ENCODE results near the gene SSBP4. TPM values are rescaled to one million over a fixed set of nuclear protein-coding genes. Genes with fewer than 3 reads are reported as not detected.

SSBP4 gene
- total and polyA plus RNA-seq, 2 donors (not counting 1 experiment from before 2014, with no cell fraction given): 12.8 to 58.6 TPM

DNA sequence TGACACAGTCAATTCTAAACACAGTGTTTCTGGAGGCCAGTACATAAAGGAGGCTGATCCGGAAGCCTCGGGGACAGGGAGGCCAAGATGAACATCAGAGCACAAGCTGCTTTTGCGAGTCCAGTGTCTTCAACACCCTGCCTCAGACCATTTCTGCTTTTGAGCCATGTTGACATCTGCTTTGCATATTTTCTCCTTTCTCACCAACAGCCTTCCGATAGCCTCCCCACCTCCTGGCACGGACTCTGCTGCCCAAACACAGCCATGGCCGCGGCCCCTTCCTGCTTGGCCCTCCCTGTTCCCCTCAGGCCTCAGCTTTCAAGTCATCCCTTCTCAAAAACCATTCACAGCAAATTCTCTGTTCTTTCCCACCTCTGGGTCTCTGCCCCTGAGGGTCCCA, 25.4 kb upstream of the SSBP4 start:
- Histone ChIP-seq H3K4me1 (ENCODE audit: control insufficient read depth, extremely low read depth, insufficient read depth, low read length) (peaks cover 6% of the 10 kb centered on the region), H4K20me1 (ENCODE audit: control insufficient read depth, extremely low read depth, insufficient read depth, low read length) (no peaks in the 10 kb centered on the region), H3K9ac (ENCODE audit: insufficient read depth, low read length) (no peak overlapping the region), H3K9me3 (ENCODE audit: control insufficient read depth, insufficient read depth, low read depth, low read length) (no peaks in the 10 kb centered on the region), H3K4me2 (ENCODE audit: extremely low read depth, insufficient read depth, low read length) (no peak overlapping the region), H3K27ac (ENCODE audit: insufficient read depth, low read length) (no peak overlapping the region), H3K27me3 (ENCODE audit: control insufficient read depth, insufficient read depth, low read length) (peaks cover 2% of the 10 kb centered on the region), H3K79me2 (ENCODE audit: control insufficient read depth, insufficient read depth, low read length) (no peaks in the 10 kb centered on the region), H3K36me3 (ENCODE audit: control insufficient read depth, insufficient read depth, low read length) (peaks cover 2% of the 10 kb centered on the region), H3K4me3 (replicated peaks in 1 of 4; ENCODE audit: control extremely low read depth in 1 of 4, insufficient read depth in 1 of 4, low read depth in 3 of 4, low read length in 4 of 4) (no peak overlapping the region), H2AFZ (ENCODE audit: low read length) (peak overlapping the region; percentile 20)
- TF ChIP-seq CTCF (conservative IDR thresholded peaks at IDR 0.05 in 1 of 2, IDR thresholded peaks at IDR 0.05 in 1 of 2; ENCODE audit: low read depth in 1 of 2, low read length in 2 of 2) (no peak), EZH2 (IDR thresholded peaks at IDR 0.05; ENCODE audit: low read length, missing control alignments) (no peak)
- no peak for DNase-seq (ENCODE audit: low read depth in 2 of 2)

GRCh38 chr19:18396471-18397241, 22.5 kb upstream of the SSBP4 start:
- Histone ChIP-seq H3K9me3 (ENCODE audit: control insufficient read depth, insufficient read depth, low read depth, low read length) (no peaks in the 10 kb centered on the region), H3K36me3 (ENCODE audit: control insufficient read depth, insufficient read depth, low read length) (no peaks in the 10 kb centered on the region), H3K4me2 (ENCODE audit: extremely low read depth, insufficient read depth, low read length) (peak overlapping the region; percentile 54), H3K27me3 (ENCODE audit: control insufficient read depth, insufficient read depth, low read length) (no peaks in the 10 kb centered on the region), H3K4me3 (replicated peaks in 1 of 4; ENCODE audit: control extremely low read depth in 1 of 4, insufficient read depth in 1 of 4, low read depth in 3 of 4, low read length in 4 of 4) (no peak overlapping the region), H3K79me2 (ENCODE audit: control insufficient read depth, insufficient read depth, low read length) (no peaks in the 10 kb centered on the region), H3K9ac (ENCODE audit: insufficient read depth, low read length) (no peak overlapping the region), H4K20me1 (ENCODE audit: control insufficient read depth, extremely low read depth, insufficient read depth, low read length) (no peaks in the 10 kb centered on the region), H2AFZ (ENCODE audit: low read length) (no peak overlapping the region), H3K27ac (ENCODE audit: insufficient read depth, low read length) (no peak overlapping the region), H3K4me1 (ENCODE audit: control insufficient read depth, extremely low read depth, insufficient read depth, low read length) (peaks cover 12% of the 10 kb centered on the region)
- TF ChIP-seq EZH2 (IDR thresholded peaks at IDR 0.05; ENCODE audit: low read length, missing control alignments): no peak
- TF ChIP-seq CTCF (conservative IDR thresholded peaks at IDR 0.05 in 1 of 2, IDR thresholded peaks at IDR 0.05 in 1 of 2; ENCODE audit: low read depth in 1 of 2, low read length in 2 of 2): no peak
- no peak for DNase-seq (ENCODE audit: low read depth in 2 of 2)

DNA sequence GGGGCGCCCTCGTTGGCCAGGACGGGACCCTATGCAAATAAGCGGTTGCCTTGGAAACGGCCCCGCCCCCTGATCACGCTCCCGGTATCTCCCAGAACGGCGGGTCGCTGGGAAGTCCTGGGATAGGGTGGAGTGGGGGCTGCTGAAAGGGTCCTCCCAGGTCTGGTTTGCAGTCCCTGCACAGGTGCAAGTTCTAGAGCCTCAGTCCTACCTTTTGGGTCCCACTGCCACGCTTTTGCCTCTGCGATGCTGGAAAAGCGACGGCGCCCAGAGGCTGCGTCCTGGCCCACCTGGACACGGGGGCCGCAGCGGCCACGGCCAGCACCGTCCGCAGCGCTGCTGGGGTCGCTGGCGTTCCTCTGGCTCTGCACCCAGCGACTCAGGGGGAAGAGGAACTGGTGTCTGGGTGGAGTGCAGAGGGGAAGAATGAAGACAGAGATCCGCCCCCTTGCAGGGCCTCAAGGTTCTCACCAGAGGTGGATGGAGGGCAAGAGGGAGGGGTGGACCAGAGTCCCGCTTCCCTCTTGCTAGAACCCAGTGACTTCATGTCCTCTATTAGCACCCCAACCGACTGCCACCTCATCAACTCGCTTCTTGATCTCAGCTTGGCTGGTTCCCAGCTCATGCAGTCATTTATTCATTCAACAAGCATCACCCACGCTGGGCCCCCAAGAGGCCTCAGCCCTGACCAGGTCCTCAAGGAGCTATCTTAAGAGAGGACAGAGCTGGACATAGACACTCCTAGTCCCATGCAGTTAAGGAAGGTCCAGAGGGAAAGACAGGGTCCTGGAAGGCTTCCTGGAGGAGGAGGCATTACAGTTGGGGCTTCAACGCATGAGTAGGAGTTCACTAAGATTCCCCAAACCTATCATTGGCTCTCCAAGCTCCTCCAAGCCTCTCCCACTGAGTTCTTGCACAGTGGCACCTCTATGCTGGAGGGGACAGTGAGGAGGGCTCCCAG, 21.7 kb upstream of the SSBP4 start, which contains the start of gene LRRC25:
Gene LRRC25 (minus strand): TSS at position 381 of the 961 bp plus-strand sequence. CDS start 659 bp downstream, outside the sequence.
- no peak within 1 kb of the TSS for H3K27ac ChIP-seq (ENCODE audit: insufficient read depth, low read length)
- no peak within 1 kb of the TSS for H2AFZ ChIP-seq (ENCODE audit: low read length)
- no peak within 1 kb of the TSS for H3K4me3 ChIP-seq (replicated peaks in 1 of 4; ENCODE audit: control extremely low read depth in 1 of 4, insufficient read depth in 1 of 4, low read depth in 3 of 4, low read length in 4 of 4)
- no peaks in the 10 kb centered on the region for H3K9me3 ChIP-seq (ENCODE audit: control insufficient read depth, insufficient read depth, low read depth, low read length)
- no peaks in the 10 kb centered on the region for H3K79me2 ChIP-seq (ENCODE audit: control insufficient read depth, insufficient read depth, low read length)
- no peaks in the 10 kb centered on the region for H3K27me3 ChIP-seq (ENCODE audit: control insufficient read depth, insufficient read depth, low read length)
- H3K4me2 ChIP-seq (ENCODE audit: extremely low read depth, insufficient read depth, low read length): peak within 1 kb of the TSS; percentile 54
- peaks cover 12% of the 10 kb centered on the region for H3K4me1 ChIP-seq (ENCODE audit: control insufficient read depth, extremely low read depth, insufficient read depth, low read length)
- no peaks in the 10 kb centered on the region for H3K36me3 ChIP-seq (ENCODE audit: control insufficient read depth, insufficient read depth, low read length)
- no peak for DNase-seq (ENCODE audit: low read depth in 2 of 2)
- no peak within 1 kb of the TSS for H3K9ac ChIP-seq (ENCODE audit: insufficient read depth, low read length)
- no peaks in the 10 kb centered on the region for H4K20me1 ChIP-seq (ENCODE audit: control insufficient read depth, extremely low read depth, insufficient read depth, low read length)
- TF ChIP-seq CTCF (conservative IDR thresholded peaks at IDR 0.05 in 1 of 2, IDR thresholded peaks at IDR 0.05 in 1 of 2; ENCODE audit: low read depth in 1 of 2, low read length in 2 of 2) (no peak), EZH2 (IDR thresholded peaks at IDR 0.05; ENCODE audit: low read length, missing control alignments) (no peak)
